Hepatocyte (in vitro differentiated cells): ENCODE measurements around the gene RNPC3. TPM values are rescaled to one million over a fixed set of nuclear protein-coding genes. Genes with fewer than 3 reads are reported as not detected.

ENCODE experiments used
- DNase-seq: peaks from one replicate; pipeline ENCODE4 v3.0.0-alpha.2; 2016; ENCODE audit warnings: low spot score
- H2AFZ ChIP-seq: fragments of 200-600 bp; sonication (generic); 2 replicates; pipeline ENCODE4 v1.6.0; 2016; ENCODE audit warnings: antibody characterized with exemption, mild to moderate bottlenecking
- H3K27ac ChIP-seq: fragments of 200-600 bp; sonication (generic); 2 replicates; pipeline ENCODE4 v1.5.1; 2016; ENCODE audit warnings: mild to moderate bottlenecking
- H3K27me3 ChIP-seq: fragments of 200-600 bp; sonication (generic); 2 replicates; pipeline ENCODE4 v1.6.1; 2016
- H3K36me3 ChIP-seq: fragments of 200-600 bp; sonication (generic); replicated peaks from 2 replicates; pipeline ENCODE4 v1.5.1; 2016; ENCODE audit warnings: low read depth; ENCODE audit not compliant: insufficient read depth
- H3K4me1 ChIP-seq: fragments of 200-600 bp; sonication (generic); 2 replicates; pipeline ENCODE4 v1.5.1; 2016; ENCODE audit warnings: mild to moderate bottlenecking, moderate library complexity; ENCODE audit not compliant: insufficient read depth
- H3K4me2 ChIP-seq: fragments of 200-600 bp; sonication (generic); 2 replicates; pipeline ENCODE4 v1.6.0; 2016
- H3K4me3 ChIP-seq: fragments of 200-600 bp; sonication (generic); 2 replicates; pipeline ENCODE4 v1.5.1; 2016; ENCODE audit warnings: mild to moderate bottlenecking
- H3K79me2 ChIP-seq: fragments of 200-600 bp; sonication (generic); 2 replicates; pipeline ENCODE4 v1.6.0; 2017; ENCODE audit warnings: mild to moderate bottlenecking
- H3K9me2 ChIP-seq: fragments of 200-600 bp; sonication (generic); replicated peaks from 2 replicates; pipeline ENCODE4 v1.6.0; 2017; ENCODE audit warnings: mild to moderate bottlenecking; ENCODE audit not compliant: insufficient read depth
- H3K9me3 ChIP-seq: fragments of 200-600 bp; sonication (generic); 2 replicates; pipeline ENCODE4 v1.5.1; 2016; ENCODE audit warnings: low read depth, mild to moderate bottlenecking
- H4K20me1 ChIP-seq: fragments of 200-600 bp; sonication (generic); 2 replicates; pipeline ENCODE4 v1.6.0; 2016; ENCODE audit warnings: mild to moderate bottlenecking; ENCODE audit not compliant: insufficient read depth, poor library complexity, severe bottlenecking
- CTCF ChIP-seq: fragments of 200-600 bp; sonication (generic); IDR thresholded peaks from 2 replicates; pipeline ENCODE4 v1.5.1; 2016; ENCODE audit warnings: antibody characterized with exemption, mild to moderate bottlenecking; ENCODE audit not compliant: poor library complexity
- EZH2 ChIP-seq: fragments of 200-600 bp; sonication (generic); IDR thresholded peaks from 2 replicates; pipeline ENCODE4 v1.6.1; 2016; ENCODE audit warnings: antibody characterized with exemption, mild to moderate bottlenecking, borderline replicate concordance
- EZH2phosphoT487 ChIP-seq: fragments of 200-600 bp; sonication (generic); IDR thresholded peaks from one replicate; pipeline ENCODE4 v1.6.1; 2018; ENCODE audit warnings: antibody characterized with exemption, mild to moderate bottlenecking, low read depth, moderate library complexity; ENCODE audit not compliant: unreplicated experiment, severe bottlenecking
- WGBS: methylation state at CpG from one replicate; pipeline ENCODE4 v1.1.6; 2016; ENCODE audit warnings: low lambda C conversion rate; ENCODE audit errors: missing lambda C conversion rate; 5-methylcytosine and 5-hydroxymethylcytosine counted together
- polyA plus RNA-seq: library from polyadenylated mRNA; unstranded; fragments of >200 nt; fragmentation: Nextera tagmentation; extraction: Ambion mirVana; gene quantifications from 2 replicates; pipeline ENCODE4 v1.2.1, GENCODE V29; 2016
- total RNA-seq: library from RNA; depleted of rRNA; stranded (reverse); fragments of >200 nt; gene quantifications from 2 replicates; pipeline ENCODE4 v1.2.3, GENCODE V29; 2014

Gene RNPC3
- total and polyA plus RNA-seq, 2 experiments from 2014 or later = 13.4 to 16.7 TPM

- H3K9me2 ChIP-seq = no peaks in the 10 kb centered on the region
- 92% methylated on average over 1 of the region's 1 CpG for WGBS
- H3K79me2 ChIP-seq = no peaks in the 10 kb centered on the region
- H3K27ac ChIP-seq = no peak overlapping the region
- H3K9me3 ChIP-seq = no peaks in the 10 kb centered on the region
- TF ChIP-seq CTCF (no peak), EZH2phosphoT487 (no peak), EZH2 (no peak)
- H3K4me2 ChIP-seq = no peak overlapping the region
- DNase-seq = no peak
- H3K4me3 ChIP-seq = no peak overlapping the region
- H3K36me3 ChIP-seq = no peaks in the 10 kb centered on the region
- H3K27me3 ChIP-seq = no peaks in the 10 kb centered on the region
- H2AFZ ChIP-seq = no peak overlapping the region
- no peaks in the 10 kb centered on the region for H4K20me1 ChIP-seq
- H3K4me1 ChIP-seq = no peaks in the 10 kb centered on the region
Measured at GRCh38 chr1:103492003-103492625, 33.4 kb upstream of the RNPC3 start.

- Histone ChIP-seq H3K4me3 (no peak overlapping the region), H3K4me2 (no peak overlapping the region), H2AFZ (no peak overlapping the region), H3K4me1 (no peaks in the 10 kb centered on the region), H3K27ac (no peak overlapping the region), H3K9me3 (no peaks in the 10 kb centered on the region), H3K9me2 (no peaks in the 10 kb centered on the region), H3K36me3 (no peaks in the 10 kb centered on the region), H3K27me3 (no peaks in the 10 kb centered on the region), H4K20me1 (no peaks in the 10 kb centered on the region), H3K79me2 (no peaks in the 10 kb centered on the region)
- no peak for TF ChIP-seq CTCF
- no peak for TF ChIP-seq EZH2
- TF ChIP-seq EZH2phosphoT487 = no peak
- no peak for DNase-seq
- 95% methylated on average over 2 of the region's 2 CpGs for WGBS
Measured at GRCh38 chr1:103496014-103496635, 29.4 kb upstream of the RNPC3 start.

- no peaks in the 10 kb centered on the region for H3K9me2 ChIP-seq
- no peaks in the 10 kb centered on the region for H3K79me2 ChIP-seq
- H4K20me1 ChIP-seq = no peaks in the 10 kb centered on the region
- no peak overlapping the region for H2AFZ ChIP-seq
- no peak for DNase-seq
- TF ChIP-seq EZH2 (no peak), CTCF (no peak), EZH2phosphoT487 (no peak)
- H3K4me3 ChIP-seq = no peak overlapping the region
- H3K36me3 ChIP-seq = no peaks in the 10 kb centered on the region
- no peak overlapping the region for H3K27ac ChIP-seq
- no peaks in the 10 kb centered on the region for H3K4me1 ChIP-seq
- H3K4me2 ChIP-seq = no peak overlapping the region
- no peaks in the 10 kb centered on the region for H3K9me3 ChIP-seq
- H3K27me3 ChIP-seq = no peaks in the 10 kb centered on the region
Measured at GRCh38 chr1:103497404-103497803, 28.1 kb upstream of the RNPC3 start.
